GM19193 (cell line): ENCODE results near the gene ABHD10.

ENCODE experiments used
- POLR2A ChIP-seq: IDR thresholded peaks from 4 replicates; pipeline ENCODE4 v1.6.1; 2011; ENCODE audit not compliant: insufficient read depth, insufficient read length; ENCODE audit errors: extremely low read depth

Gene ABHD10

GRCh38 chr3:112004669-112005068 is 25.8 kb downstream of the ABHD10 start:
- no peak for TF ChIP-seq POLR2A

- TF ChIP-seq POLR2A: no peak
Measured at GRCh38 chr3:112005091-112005672, 26.4 kb downstream of the ABHD10 start.

DNA sequence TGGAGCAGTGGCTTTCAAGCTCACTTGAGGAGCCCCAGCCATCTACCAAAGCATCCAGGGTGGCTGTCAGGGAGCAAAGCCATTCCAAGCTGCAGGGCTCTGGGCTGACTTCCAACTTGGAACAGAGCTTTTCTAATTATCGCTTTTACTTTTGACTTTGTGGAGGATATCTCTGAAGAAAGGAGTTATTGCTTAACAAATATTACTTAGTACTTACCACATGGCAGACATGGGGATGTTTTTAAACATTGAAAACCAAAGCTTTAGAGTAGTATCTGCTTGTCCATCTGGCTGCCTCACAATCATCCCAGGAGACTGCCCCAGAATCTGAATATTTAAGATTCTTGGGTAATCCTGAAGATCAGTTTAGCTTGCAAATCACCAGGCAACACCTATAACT is 28.8 kb downstream of the ABHD10 start:
- no peak for TF ChIP-seq POLR2A

DNA sequence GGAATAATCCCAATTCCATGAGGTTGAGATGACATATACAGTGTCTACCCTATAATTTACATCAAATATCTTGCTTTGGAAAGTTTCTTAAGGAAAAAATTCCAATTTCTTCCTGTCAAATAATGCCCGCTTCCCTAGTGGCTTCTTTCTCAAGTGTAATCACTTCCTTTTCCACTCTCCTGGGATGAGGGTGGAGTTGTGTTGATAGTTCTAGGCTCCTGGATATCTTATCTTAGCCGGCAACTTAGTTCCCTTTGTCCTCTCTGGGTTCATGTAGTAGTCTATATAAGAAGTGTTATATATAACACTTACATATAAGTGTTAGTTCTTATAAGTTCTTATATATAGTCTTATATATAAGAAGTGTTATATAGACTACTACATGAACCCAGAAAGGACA is 30.8 kb downstream of the ABHD10 start:
- no peak for TF ChIP-seq POLR2A

DNA sequence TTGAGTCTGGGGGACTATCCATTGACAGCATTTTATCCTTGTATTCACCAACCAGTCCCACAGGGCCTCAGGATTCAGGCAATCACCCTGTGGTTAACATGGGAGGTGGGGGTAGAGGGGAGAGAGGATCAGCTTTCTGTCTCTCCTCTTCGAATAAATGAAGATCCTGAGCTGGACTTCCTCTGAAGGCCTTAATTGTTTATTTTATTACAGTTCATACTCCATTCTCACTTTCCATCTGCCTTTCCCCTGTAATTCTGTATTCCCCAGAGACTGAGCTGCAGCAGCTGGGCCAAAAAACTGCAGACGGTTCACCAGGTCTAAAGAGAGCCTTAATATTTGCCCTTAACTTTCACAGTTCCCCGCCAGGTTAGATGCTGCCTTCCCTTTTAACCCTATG is 31.8 kb downstream of the ABHD10 start:
- no peak for TF ChIP-seq POLR2A

GRCh38 chr3:112011376-112011940 is 32.6 kb downstream of the ABHD10 start:
- TF ChIP-seq POLR2A: no peak

- no peak for TF ChIP-seq POLR2A
Measured at GRCh38 chr3:112012205-112012992, 33.6 kb downstream of the ABHD10 start.

DNA sequence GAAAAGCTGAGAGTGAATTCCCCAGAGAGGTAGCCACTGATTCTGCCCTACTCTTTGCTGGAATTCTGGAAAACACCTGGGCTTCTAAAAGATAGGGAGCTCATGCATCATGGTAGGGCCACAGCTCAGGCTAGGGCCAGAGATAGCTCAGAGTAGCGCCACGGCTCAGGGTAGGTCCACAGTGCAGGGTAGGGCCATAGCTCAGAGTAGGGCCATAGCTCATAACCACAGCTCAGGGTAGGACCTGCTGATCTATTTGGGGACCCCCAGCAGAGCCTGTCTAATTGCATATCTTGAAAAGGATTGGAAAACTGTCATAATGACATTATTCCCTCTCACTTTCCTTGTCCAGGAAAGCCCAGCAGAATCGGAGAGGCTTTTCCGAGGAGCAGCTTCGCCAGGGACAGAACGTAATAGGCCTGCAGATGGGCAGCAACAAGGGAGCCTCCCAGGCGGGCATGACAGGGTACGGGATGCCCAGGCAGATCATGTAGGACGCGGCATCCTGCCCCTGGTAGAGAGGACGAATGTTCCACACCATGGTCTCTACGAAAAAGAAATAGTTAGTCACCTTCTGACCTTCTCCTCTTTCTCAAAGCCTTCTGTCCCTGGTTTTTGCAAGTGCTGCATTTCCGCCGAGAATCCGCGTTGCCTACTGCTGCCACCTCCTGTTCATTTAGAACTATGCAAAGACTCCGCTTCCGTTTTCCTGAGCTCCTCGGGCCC is 34.4 kb downstream of the ABHD10 start:
- no peak for TF ChIP-seq POLR2A

DNA sequence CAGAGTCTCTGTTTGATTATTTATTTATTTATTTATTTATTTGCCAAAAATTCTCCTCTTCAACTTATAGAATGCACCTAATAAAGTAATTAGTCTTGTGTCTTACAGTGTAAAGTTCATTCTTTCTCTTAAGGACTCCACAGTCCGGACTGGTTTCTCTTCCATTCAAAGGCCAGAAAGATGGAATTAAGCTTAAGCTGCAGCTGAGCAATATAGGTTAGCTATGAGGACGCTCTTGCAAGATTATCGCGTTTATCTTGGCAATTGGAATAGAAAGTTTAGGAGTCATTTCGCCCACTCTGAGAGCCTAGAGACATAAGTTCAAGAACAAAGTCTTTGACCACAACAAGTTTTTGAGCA is 34.9 kb downstream of the ABHD10 start:
- no peak for TF ChIP-seq POLR2A

- TF ChIP-seq POLR2A: no peak
Measured at GRCh38 chr3:112017091-112017490, 38.3 kb downstream of the ABHD10 start.

- TF ChIP-seq POLR2A: no peak
Measured at GRCh38 chr3:112018712-112019111, 39.9 kb downstream of the ABHD10 start.

- TF ChIP-seq POLR2A: no peak
Measured at GRCh38 chr3:112019716-112020115, 40.9 kb downstream of the ABHD10 start.

DNA sequence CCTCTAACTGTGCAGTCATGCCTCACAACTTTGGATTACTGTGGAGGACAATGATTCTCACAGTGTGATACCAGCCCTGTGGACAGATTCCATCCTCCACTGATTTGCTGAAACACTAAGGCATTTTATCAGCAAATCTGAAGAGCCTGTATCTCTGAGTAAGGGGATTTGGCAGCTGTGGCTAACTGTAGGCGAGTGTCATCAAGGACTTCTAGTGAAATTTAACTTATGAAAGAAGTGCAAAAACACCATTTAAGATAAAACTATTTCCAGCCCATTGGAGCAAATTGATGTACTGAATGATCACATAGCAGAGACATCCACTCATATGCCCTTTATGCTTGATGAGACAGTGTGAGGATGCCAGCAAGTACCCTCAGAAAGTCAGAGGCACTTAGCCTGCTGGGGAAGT is 41.9 kb downstream of the ABHD10 start:
- TF ChIP-seq POLR2A: no peak

- TF ChIP-seq POLR2A: no peak
Measured at GRCh38 chr3:112027142-112027541, 48.3 kb downstream of the ABHD10 start.

- no peak for TF ChIP-seq POLR2A
Measured at GRCh38 chr3:112027826-112028225, 49.0 kb downstream of the ABHD10 start.

DNA sequence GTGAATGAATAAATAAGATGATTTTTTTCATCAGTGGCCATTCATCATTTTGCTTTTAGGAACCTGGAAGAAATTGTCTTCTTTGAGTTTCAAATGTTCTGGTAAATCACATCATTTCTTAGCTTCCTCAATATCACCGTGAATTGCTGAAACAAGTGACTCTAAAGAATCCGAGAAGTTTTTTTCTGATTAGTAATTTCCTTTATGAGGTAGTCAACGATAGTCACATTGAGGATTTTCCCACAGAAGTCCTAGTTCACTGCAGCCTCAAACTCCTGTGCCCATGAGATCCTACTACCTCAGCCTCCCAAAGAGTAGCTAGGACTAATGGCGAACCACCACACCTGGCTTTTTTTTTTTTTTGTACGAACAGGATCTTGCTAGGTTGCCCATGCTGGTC is 52.1 kb downstream of the ABHD10 start:
- TF ChIP-seq POLR2A: no peak

DNA sequence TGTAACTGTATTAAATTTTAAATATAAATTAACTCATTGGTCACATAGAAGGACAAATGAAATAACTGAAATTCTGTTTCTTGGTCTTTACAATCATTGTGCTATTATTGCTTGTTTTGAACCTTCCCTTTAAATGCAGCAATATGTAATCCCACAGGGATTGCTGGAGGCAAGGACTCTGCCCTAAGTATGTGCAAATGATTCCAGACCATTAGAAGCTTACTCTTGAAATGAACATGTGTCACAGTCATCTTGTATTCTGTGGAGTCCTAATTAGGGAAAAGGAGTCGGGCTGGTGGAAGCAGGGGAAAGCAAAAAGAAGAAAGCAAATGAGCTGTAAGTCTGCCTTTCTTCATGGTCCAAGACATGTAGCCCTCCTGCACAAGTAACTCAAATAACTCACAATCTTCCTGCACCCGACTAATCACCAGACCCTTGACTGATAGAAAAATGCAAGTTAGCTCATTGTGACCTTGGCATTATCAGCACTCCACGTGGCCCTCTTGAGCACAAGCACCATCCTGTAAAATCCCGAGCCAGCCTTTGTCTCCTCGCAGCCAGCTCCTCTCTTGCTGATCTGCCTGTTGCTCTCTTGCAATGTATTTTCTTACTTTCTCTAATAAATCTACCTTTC is 53.4 kb downstream of the ABHD10 start:
- no peak for TF ChIP-seq POLR2A
